HG02763 (cell line): ENCODE data around the gene FUT8.

ENCODE experiments used
- ATAC-seq: cut with Tn5 transposase; IDR thresholded peaks from one replicate; pipeline ENCODE4 v1.9.1; 2021; ENCODE audit warnings: mild to moderate bottlenecking, moderate library complexity; ENCODE audit not compliant: unreplicated experiment

The FUT8 gene

GRCh38 chr14:65486863-65487262, 74.3 kb downstream of the FUT8 start:
- no peak for ATAC-seq

GRCh38 chr14:65487783-65488494, 75.4 kb downstream of the FUT8 start:
- no peak for ATAC-seq

GRCh38 chr14:65491274-65491673, 78.7 kb downstream of the FUT8 start:
- no peak for ATAC-seq

DNA sequence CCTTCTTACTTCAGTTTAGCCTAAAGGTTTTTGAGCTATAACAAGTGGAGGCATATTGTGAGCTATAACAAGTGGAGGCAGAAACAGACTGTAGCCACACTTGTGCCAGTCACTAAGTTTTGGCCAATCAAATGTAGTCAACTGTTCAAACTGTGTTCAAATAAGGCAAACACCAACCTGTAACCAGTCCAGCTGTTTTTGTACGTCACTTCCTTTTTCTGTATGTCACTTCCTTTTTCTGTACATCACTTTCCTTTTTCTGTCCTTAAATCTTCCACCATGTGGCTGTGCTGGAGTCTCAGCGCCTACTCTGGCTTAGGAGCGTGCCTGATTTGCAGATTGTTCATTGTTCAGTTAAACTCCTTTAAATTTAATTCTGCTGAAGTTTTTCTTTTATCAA, 79.7 kb downstream of the FUT8 start:
- no peak for ATAC-seq

DNA sequence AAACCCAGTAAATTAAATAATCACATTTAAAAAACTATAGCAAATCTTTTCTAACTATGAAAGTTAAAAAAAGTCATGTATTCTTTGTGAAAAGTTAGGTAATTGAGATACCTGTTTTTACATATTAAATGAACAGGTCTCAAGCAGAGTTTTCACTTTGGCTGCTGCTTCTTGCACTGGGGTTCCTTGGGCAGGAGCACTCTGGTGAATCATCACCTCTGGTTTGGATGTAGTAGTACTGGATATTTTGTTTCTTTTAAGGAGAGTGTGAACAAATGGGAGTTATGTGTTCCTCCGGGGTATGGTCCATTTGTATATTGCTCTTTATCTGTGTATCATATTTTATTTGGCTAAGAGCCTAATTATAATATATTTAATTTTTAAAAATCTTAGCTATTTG, 82.7 kb downstream of the FUT8 start:
- no peak for ATAC-seq

- no peak for ATAC-seq
Observed at GRCh38 chr14:65496178-65496993, 83.9 kb downstream of the FUT8 start.

DNA sequence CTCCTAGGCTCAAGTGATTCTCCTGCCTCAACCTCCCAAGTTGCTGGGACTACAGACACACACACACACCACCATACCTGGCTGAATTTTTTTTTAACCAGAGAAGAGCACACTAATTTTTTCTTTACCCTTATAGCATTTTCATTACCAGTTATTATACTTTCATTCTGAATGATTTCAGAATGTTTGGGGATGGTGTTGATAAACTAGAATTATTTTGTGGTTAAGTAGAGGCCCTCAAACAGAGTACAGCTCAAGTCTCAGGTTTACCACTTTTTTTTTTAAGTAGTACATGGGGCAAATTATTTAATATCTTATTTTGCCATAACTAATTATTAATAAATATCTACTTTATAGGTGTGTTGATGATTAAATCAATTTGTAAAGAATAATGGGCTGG, 86.6 kb downstream of the FUT8 start:
- no peak for ATAC-seq

- no peak for ATAC-seq
Observed at GRCh38 chr14:65500075-65500474, 87.5 kb downstream of the FUT8 start.

- ATAC-seq: no peak
Observed at GRCh38 chr14:65501328-65501727, 88.8 kb downstream of the FUT8 start.

- ATAC-seq: no peak
Observed at GRCh38 chr14:65502676-65503124, 90.2 kb downstream of the FUT8 start.

DNA sequence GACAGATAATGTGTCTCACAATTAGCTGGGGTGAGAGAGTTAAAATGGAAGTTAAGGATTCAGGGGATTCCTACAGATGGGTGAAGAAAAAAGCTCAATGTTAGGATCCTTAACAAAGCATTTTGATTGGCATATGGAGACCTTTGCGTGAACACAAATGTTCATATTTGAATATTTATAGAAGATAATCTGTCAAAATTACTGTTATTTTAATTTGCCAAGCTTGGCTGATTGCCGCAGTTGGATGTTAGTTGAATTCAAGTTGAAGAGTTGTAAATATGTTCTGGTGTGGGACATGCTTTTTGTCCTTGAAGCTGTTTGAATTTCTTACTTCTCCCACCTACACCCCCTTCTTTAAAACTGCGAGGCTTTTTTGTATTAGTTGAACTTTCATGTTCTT, 91.2 kb downstream of the FUT8 start:
- no peak for ATAC-seq

- ATAC-seq: no peak
Observed at GRCh38 chr14:65506801-65507200, 94.3 kb downstream of the FUT8 start.

GRCh38 chr14:65509842-65510241, 97.3 kb downstream of the FUT8 start:
- no peak for ATAC-seq

DNA sequence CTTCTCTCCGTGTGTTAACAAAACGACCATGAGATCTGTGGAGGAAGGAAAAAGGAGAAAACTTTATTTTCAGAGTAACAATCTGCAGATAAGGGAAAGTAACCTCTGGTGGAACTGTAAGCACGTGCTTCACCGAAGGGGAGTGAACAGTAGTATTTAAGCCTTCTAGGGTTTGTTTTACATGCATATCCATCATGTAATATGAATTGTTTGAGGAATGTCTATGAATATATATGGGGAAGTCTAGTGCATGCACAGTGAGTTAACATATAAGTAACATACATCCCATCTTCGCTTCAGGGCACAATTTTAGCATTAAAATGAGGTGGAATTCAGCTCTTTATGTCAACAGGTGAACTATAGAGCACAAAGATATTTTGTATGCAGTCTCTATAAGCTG, 101.1 kb downstream of the FUT8 start:
- no peak for ATAC-seq

DNA sequence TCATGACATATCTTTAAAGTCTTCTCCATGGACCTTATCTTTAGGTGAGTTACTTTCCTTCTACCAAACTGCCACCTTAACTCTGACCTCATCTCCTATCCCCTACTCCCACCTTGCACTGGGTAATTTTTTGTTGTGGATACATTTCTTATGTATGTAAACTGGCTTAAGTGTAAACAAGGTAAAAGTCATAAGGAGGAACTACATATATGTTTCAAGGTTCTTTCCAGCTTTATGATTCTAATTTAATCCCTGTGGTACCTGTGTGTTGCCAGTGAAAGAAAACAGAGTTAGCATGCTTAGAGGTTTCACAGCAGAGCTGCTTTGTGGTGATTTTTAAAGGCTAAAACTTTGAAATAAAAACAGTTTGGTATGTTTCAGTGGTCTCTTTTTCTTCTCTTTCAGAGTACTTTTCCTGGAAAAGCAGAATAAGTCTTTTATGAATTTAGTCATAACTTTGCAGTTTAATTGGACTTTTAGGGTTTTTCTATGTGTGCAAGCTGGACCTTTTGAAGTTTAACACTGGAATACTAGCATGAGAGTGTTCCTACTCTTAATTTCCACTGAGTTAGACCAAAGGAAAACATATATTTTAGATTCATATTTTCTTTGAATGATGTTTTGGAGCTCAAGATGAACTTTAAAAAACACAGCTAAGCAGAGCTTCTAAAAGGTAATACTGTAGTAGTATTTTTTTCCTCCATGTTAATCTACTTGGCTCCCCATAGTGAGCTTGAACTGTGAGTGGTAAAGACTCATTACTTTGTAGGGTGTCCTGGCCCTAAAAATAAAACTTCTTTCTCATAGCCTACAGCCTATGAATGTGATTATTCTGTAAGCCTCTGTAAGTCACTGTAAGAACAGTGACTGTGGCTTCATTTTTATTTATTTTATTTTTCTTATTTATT, 105.4 kb downstream of the FUT8 start:
- no peak for ATAC-seq

DNA sequence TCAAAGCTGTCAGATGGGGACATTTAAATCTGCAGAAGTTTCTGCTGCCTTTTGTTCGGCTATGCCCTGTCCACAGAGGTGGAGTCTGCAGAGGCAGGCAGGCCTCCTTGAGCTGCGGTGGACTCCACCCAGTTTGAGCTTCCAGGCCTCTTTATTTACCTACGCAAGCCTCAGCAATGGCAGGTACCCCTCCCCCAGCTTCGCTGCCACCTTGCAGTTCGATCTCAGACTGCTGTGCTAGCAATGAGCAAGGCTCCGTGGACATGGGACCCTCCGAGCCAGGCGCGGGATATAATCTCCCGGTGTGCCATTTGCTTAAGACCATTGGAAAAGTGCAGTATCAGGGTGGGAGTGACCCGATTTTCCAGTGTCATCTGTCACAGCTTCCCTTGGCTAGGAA, 115.5 kb downstream of the FUT8 start:
- ATAC-seq: no peak

- ATAC-seq: no peak
Observed at GRCh38 chr14:65531148-65531547, 118.6 kb downstream of the FUT8 start.

DNA sequence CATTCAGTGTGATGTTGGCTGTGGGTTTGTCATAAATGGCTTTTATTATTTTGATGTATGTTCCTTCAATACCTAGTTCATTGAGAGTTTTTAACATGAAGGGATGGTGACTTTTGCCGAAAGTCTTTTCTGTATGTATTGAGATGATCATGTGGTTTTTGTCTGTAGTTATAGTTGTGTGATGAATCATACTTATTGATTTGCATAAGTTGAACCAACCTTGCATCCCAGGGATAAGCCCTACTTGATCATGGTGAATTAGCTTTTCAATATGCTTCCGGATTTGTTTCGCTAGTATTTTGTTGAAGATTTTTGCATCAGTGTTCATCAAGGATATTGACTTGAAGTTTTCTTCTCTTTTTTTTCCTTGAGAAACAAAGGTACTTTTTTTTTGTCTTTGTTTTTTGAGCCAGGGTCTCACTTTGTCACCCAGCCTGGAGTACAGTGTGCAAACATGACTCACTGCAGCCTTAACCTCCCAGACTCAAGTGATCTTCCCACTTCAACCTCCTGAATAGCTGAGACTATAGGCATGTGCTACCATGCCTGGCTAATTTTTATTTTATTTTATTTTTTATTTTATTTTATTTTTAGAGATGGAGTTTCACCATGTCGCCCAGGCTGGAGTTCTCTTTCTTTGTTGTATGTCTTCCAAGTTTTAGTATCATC, 121.3 kb downstream of the FUT8 start:
- ATAC-seq: no peak

DNA sequence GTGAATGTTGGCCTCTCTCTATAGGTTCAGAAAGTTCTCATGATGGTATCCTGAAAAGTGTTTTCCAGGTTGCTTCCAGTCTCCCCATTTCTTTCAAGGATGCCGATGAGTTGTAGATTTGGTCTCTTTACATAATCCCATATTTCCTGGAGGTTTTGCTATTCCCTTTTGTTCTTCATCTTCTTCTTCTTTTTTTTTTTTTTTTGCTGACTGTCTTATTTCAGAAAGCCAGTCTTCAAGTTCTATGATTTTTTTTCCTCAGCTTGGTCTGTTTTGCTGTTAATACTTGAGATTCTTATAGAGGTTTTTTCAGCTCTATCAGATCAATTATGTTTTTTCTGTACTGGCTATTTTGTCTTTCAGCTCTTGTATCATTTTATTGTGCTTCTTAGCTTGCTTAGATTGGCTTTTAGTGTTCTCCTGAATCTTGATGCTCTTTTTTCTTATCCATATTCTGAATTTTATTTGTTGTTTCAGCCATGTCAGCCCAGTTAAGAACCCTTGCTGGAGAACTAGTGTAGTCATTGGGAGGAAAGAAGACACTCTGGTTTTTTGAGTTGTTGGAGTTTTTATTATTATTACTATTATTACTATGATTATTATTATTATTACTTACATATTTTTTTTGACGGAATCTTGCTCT, 124.4 kb downstream of the FUT8 start:
- ATAC-seq: no peak

DNA sequence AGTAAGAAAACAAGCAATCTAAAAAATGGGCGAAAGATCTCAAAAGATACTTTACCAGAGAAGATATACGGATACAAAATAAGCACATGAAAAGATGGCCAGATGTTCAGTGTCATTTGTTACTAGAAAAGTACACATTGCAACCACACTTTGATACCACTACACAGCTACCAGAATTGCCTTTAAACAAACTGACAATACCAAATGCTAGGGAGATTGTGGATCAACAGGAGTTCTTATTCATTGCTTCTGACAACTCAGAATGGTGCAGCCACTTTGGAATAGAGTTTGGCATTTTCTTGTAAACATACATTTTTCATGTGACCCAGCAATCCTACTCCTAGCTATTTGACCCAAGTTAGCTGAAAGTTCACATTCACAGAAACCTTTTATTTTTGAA, 136.3 kb downstream of the FUT8 start:
- ATAC-seq: no peak
